HepG2 (cell line): ENCODE results near the gene HIVEP2. TPM values are rescaled to one million over a fixed set of nuclear protein-coding genes. Genes with fewer than 3 reads are reported as not detected.
A peak's percentile ranks its signal among the peaks of the same experiment; 100 is the strongest.

Experiments used
- ATAD3A ChIP-seq: sonication (generic); formaldehyde crosslinking; IDR thresholded peaks from 2 replicates; pipeline ENCODE4 v1.4.0; 2020; ENCODE audit warnings: missing genetic modification reagents
- E2F5 ChIP-seq: sonication (generic); formaldehyde crosslinking; conservative IDR thresholded peaks from 2 replicates; pipeline ENCODE4 v1.4.0; 2020; ENCODE audit warnings: missing genetic modification reagents
- FOXO4 ChIP-seq: sonication (generic); formaldehyde crosslinking; conservative IDR thresholded peaks from 2 replicates; pipeline ENCODE4 v1.8.1; 2023; ENCODE audit warnings: missing genetic modification reagents
- KAT8 ChIP-seq: IDR thresholded peaks from 2 replicates; pipeline ENCODE4 v1.6.1; 2016; ENCODE audit warnings: missing genetic modification reagents, missing compliant biosample characterization
- KDM6A ChIP-seq: IDR thresholded peaks from 2 replicates; pipeline ENCODE4 v1.6.1; 2016; ENCODE audit warnings: low read depth
- MED13 ChIP-seq: sonication (generic); formaldehyde crosslinking; IDR thresholded peaks from 2 replicates; pipeline ENCODE4 v1.5.0; 2020; ENCODE audit warnings: missing genetic modification reagents
- MTA1 ChIP-seq: sonication (generic); formaldehyde crosslinking; IDR thresholded peaks from 2 replicates; pipeline ENCODE4 v1.4.0; 2020; ENCODE audit warnings: missing genetic modification reagents, mild to moderate bottlenecking, borderline replicate concordance
- PTBP1 ChIP-seq: fragments of 200-400 bp; formaldehyde crosslinking; IDR thresholded peaks from 2 replicates; pipeline ENCODE4 v1.6.1; 2018; ENCODE audit warnings: low read length, low read depth; ENCODE audit not compliant: poor library complexity, severe bottlenecking
- SRSF4 ChIP-seq: fragments of 200-400 bp; formaldehyde crosslinking; IDR thresholded peaks from one replicate; pipeline ENCODE4 v1.6.1; 2018; ENCODE audit warnings: mild to moderate bottlenecking, low read depth, low read length, moderate library complexity; ENCODE audit not compliant: poor library complexity, severe bottlenecking
- TIGD3 ChIP-seq: sonication (generic); formaldehyde crosslinking; IDR thresholded peaks from 2 replicates; pipeline ENCODE4 v1.5.1; 2020; ENCODE audit warnings: mild to moderate bottlenecking, missing genetic modification reagents, borderline replicate concordance
- ZBTB20 ChIP-seq: sonication (generic); formaldehyde crosslinking; IDR thresholded peaks from 2 replicates; pipeline ENCODE4 v1.8.1; 2023; ENCODE audit warnings: missing genetic modification reagents, low read depth, mild to moderate bottlenecking, borderline replicate concordance
- ZEB1 ChIP-seq: IDR thresholded peaks from 2 replicates; pipeline ENCODE4 v1.6.1; 2012; ENCODE audit warnings: mild to moderate bottlenecking, low read depth, inconsistent platforms; ENCODE audit not compliant: insufficient replicate concordance
- ZMAT3 ChIP-seq: sonication (generic); formaldehyde crosslinking; conservative IDR thresholded peaks from 2 replicates; pipeline ENCODE4 v1.7.0; 2021; ENCODE audit warnings: missing genetic modification reagents
- ZNF20 ChIP-seq: sonication (generic); formaldehyde crosslinking; IDR thresholded peaks from 2 replicates; pipeline ENCODE4 v1.4.0; 2020; ENCODE audit warnings: mild to moderate bottlenecking, moderate library complexity, missing genetic modification reagents
- ZNF30 ChIP-seq: sonication (generic); formaldehyde crosslinking; IDR thresholded peaks from 2 replicates; pipeline ENCODE4 v1.5.0; 2020; ENCODE audit warnings: mild to moderate bottlenecking, missing genetic modification reagents
- ZNF362 ChIP-seq: sonication (generic); formaldehyde crosslinking; IDR thresholded peaks from 2 replicates; pipeline ENCODE4 v1.4.0; 2020; ENCODE audit warnings: missing genetic modification reagents, mild to moderate bottlenecking, borderline replicate concordance
- ZNF543 ChIP-seq: sonication (generic); formaldehyde crosslinking; IDR thresholded peaks from 2 replicates; pipeline ENCODE4 v1.4.0; 2020; ENCODE audit warnings: mild to moderate bottlenecking, missing genetic modification reagents
- ZNF780A ChIP-seq: sonication (generic); formaldehyde crosslinking; IDR thresholded peaks from 2 replicates; pipeline ENCODE4 v1.8.0; 2022; ENCODE audit warnings: mild to moderate bottlenecking, missing genetic modification reagents, moderate library complexity
- ZNF883 ChIP-seq: sonication (generic); formaldehyde crosslinking; IDR thresholded peaks from 2 replicates; pipeline ENCODE4 v1.5.1; 2020; ENCODE audit warnings: mild to moderate bottlenecking, missing genetic modification reagents; ENCODE audit errors: not compliant biosample characterization
- ZSCAN29 ChIP-seq: sonication (generic); formaldehyde crosslinking; conservative IDR thresholded peaks from 2 replicates; pipeline ENCODE4 v1.4.0; 2020; ENCODE audit warnings: mild to moderate bottlenecking, missing genetic modification reagents
- ZSCAN30 ChIP-seq: sonication (generic); formaldehyde crosslinking; IDR thresholded peaks from 2 replicates; pipeline ENCODE4 v1.5.0; 2020; ENCODE audit warnings: mild to moderate bottlenecking, missing genetic modification reagents
- ZXDC ChIP-seq: sonication (generic); formaldehyde crosslinking; IDR thresholded peaks from 2 replicates; pipeline ENCODE4 v1.5.0; 2020; ENCODE audit warnings: mild to moderate bottlenecking, missing genetic modification reagents
- polyA plus RNA-seq, 8 experiments: library from polyadenylated mRNA; depleted of rRNA in 3 of 8; stranded (reverse) in 7 of 8; unstranded in 1 of 8; fragments of >200 nt; fragmentation: Illumina TruSeq in 4 of 8; extraction: Trizol in 4 of 8; gene quantifications; 2 replicates each; pipeline versions ENCODE4 v1.2.1 to v1.2.3, GENCODE V29; 2011 to 2016; ENCODE audit warnings: low read depth in 4 of 8, missing spikeins in 1 of 8, mixed read lengths in 1 of 8; ENCODE audit not compliant: insufficient read depth in 1 of 8
- total RNA-seq, 5 experiments: library from RNA; depleted of rRNA; stranded (reverse); fragments of >200 nt; fragmentation: Illumina TruSeq; extraction: Trizol; gene quantifications; 2 replicates each; pipeline ENCODE4 v1.2.3, GENCODE V29; 2016; ENCODE audit warnings: low read depth in 1 of 5

HIVEP2 gene
- total and polyA plus RNA-seq, 2 of the 13 experiments (the other 11 are each of a cell fraction or from before 2014, with no cell fraction given) = 3.4 to 12.9 TPM

- TF ChIP-seq E2F5 (CRISPR knock-in tag) = 0 out of 2 replicates have a peak, but pooled peaks have one; percentile 18
- TF ChIP-seq PTBP1 = no peak
- TF ChIP-seq ATAD3A (CRISPR knock-in tag) = no peak
- TF ChIP-seq ZSCAN29 (CRISPR knock-in tag) = 0 out of 2 replicates have a peak, but pooled peaks have one; percentile 82
- no peak for TF ChIP-seq KDM6A (CRISPR knock-in tag)
- TF ChIP-seq MED13 (CRISPR knock-in tag) = no peak
- TF ChIP-seq ZXDC (CRISPR knock-in tag) = no peak
- TF ChIP-seq SRSF4 = no peak
- no peak for TF ChIP-seq ZSCAN30 (CRISPR knock-in tag)
- no peak for TF ChIP-seq ZNF883 (CRISPR knock-in tag)
- no peak for TF ChIP-seq ZNF362 (CRISPR knock-in tag)
- no peak; the same call in 1 of the 2 replicates for TF ChIP-seq ZNF780A (CRISPR knock-in tag)
- TF ChIP-seq FOXO4 (CRISPR knock-in tag) = no peak
- peak; percentile 66; the same call in 1 of the 2 replicates for TF ChIP-seq KAT8 (CRISPR knock-in tag)
- TF ChIP-seq ZBTB20 = peak; percentile 58; the same call in 1 of the 2 replicates
- TF ChIP-seq MTA1 (CRISPR knock-in tag) = peak; percentile 53; the same call in 1 of the 2 replicates
- 0 out of 2 replicates have a peak, but pooled peaks have one; percentile 44 for TF ChIP-seq ZNF543 (CRISPR knock-in tag)
- no peak for TF ChIP-seq ZMAT3 (CRISPR knock-in tag)
- no peak for TF ChIP-seq ZEB1
- no peak for TF ChIP-seq ZNF30 (CRISPR knock-in tag)
- no peak for TF ChIP-seq TIGD3
- no peak for TF ChIP-seq ZNF20 (CRISPR knock-in tag)
Measured at GRCh38 chr6:142946924-142947713, 2.1 kb upstream of the HIVEP2 start (continued).
